HG02870 (cell line): ENCODE data around the gene DNAJC30.

ENCODE experiments used
- ATAC-seq: cut with Tn5 transposase; IDR thresholded peaks from one replicate; pipeline ENCODE4 v1.9.1; 2021; ENCODE audit warnings: mild to moderate bottlenecking, moderate library complexity; ENCODE audit not compliant: unreplicated experiment

The DNAJC30 gene

GRCh38 chr7:73708961-73709549 is 25.8 kb upstream of the DNAJC30 start:
- ATAC-seq, result no peak

GRCh38 chr7:73707045-73707631 is 23.9 kb upstream of the DNAJC30 start:
- ATAC-seq, result no peak

- no peak for ATAC-seq
These were observed 23.1 kb upstream of the DNAJC30 start for GRCh38 chr7:73706126-73707044.

- no peak for ATAC-seq
These were observed 22.3 kb upstream of the DNAJC30 start for GRCh38 chr7:73705551-73705920.

GRCh38 chr7:73704640-73705550 is 21.6 kb upstream of the DNAJC30 start:
- ATAC-seq, result no peak

GRCh38 chr7:73703757-73704639 is 20.7 kb upstream of the DNAJC30 start:
- no peak for ATAC-seq

GRCh38 chr7:73703225-73703624 is 20.0 kb upstream of the DNAJC30 start:
- no peak for ATAC-seq

- no peak for ATAC-seq
These were observed 19.4 kb upstream of the DNAJC30 start for GRCh38 chr7:73702665-73703064.

GRCh38 chr7:73702226-73702625 is 19.0 kb upstream of the DNAJC30 start:
- no peak for ATAC-seq

GRCh38 chr7:73701357-73701995 is 18.2 kb upstream of the DNAJC30 start:
- ATAC-seq, result no peak

- no peak for ATAC-seq
These were observed 17.4 kb upstream of the DNAJC30 start for GRCh38 chr7:73700581-73701134.

GRCh38 chr7:73700069-73700423 is 16.8 kb upstream of the DNAJC30 start:
- ATAC-seq, result no peak

GRCh38 chr7:73699370-73700068 is 16.3 kb upstream of the DNAJC30 start:
- no peak for ATAC-seq

- no peak for ATAC-seq
These were observed 15.2 kb upstream of the DNAJC30 start for GRCh38 chr7:73698410-73698809.

GRCh38 chr7:73696372-73696771 is 13.1 kb upstream of the DNAJC30 start:
- no peak for ATAC-seq

GRCh38 chr7:73690646-73691045 is 7.4 kb upstream of the DNAJC30 start:
- no peak for ATAC-seq

GRCh38 chr7:73688288-73688687 is 5.0 kb upstream of the DNAJC30 start:
- ATAC-seq, result no peak

GRCh38 chr7:73685311-73685710 is 2.1 kb upstream of the DNAJC30 start:
- ATAC-seq, result no peak
